A549 treated with CORT108297 at 1 μM for 4 hours (cell line): ENCODE results near the gene LCK. TPM values are rescaled to one million over a fixed set of nuclear protein-coding genes. Genes with fewer than 3 reads are reported as not detected.

Experiments used
- total RNA-seq: library from RNA; stranded (reverse); fragments of 200-300 nt; extraction: Qiagen RNA extraction; gene quantifications from 5 replicates; pipeline ENCODE4 v1.2.3, GENCODE V29; 2022

Gene LCK
- total RNA-seq = 0.16 TPM in 1 of 5 replicates, not detected in the others

GRCh38 chr1:32250893-32251716 lies at the start of gene LCK:
Gene LCK, plus strand, starts transcription at chr1:32251265. Its CDS starts 23,065 bp downstream, at chr1:32274330.

GRCh38 chr1:32205401-32206370 lies 45.4 kb upstream of the LCK start, which contains the start of gene IQCC:
Gene IQCC, plus strand, starts transcription at chr1:32205671. Its CDS starts 11 bp downstream, at chr1:32205682.

GRCh38 chr1:32208891-32209328 lies 42.2 kb upstream of the LCK start, which contains the start of gene DCDC2B:
Gene DCDC2B, plus strand, starts transcription at chr1:32209089. Its CDS starts 5 bp downstream, at chr1:32209094.

GRCh38 chr1:32221980-32222755 lies 28.9 kb upstream of the LCK start, which contains the start of the genes EIF3I and TMEM234:
Gene EIF3I, plus strand, starts transcription at chr1:32222407. Its CDS starts 35 bp downstream, at chr1:32222442.
Gene TMEM234, minus strand, starts transcription at chr1:32222353. Its CDS starts 31 bp downstream, at chr1:32222322.

GRCh38 chr1:32246888-32247273 lies 4.2 kb upstream of the LCK start, which contains the start of gene FAM167B:
Gene FAM167B, plus strand, starts transcription at chr1:32247222. Its CDS starts 200 bp downstream, at chr1:32247422.

GRCh38 chr1:32291708-32292538 lies 40.9 kb downstream of the LCK start, which contains the start of gene HDAC1:
Gene HDAC1, plus strand, starts transcription at chr1:32292083. Its CDS starts 87 bp downstream, at chr1:32292170.

Other genes with a start within 250 kb of the LCK start
- gene KHDRBS1, start 237.4 kb upstream of the LCK start, total RNA-seq = 122 to 139 TPM (median 130 TPM) in 5 replicates
- 8.7 to 14.1 TPM (median 12.9 TPM) in 5 replicates for gene TMEM39B, start 178.3 kb upstream of the LCK start, total RNA-seq
- gene KPNA6, start 143.2 kb upstream of the LCK start, total RNA-seq = 14.3 to 18.2 TPM (median 15.1 TPM) in 5 replicates
- gene TXLNA, start 71.6 kb upstream of the LCK start, total RNA-seq = 26.8 to 31.9 TPM (median 28.5 TPM) in 5 replicates
- gene CCDC28B, start 50.7 kb upstream of the LCK start, total RNA-seq = 1.8 to 2.6 TPM (median 2.4 TPM) in 5 replicates
- gene IQCC, start 45.6 kb upstream of the LCK start, total RNA-seq = 1.4 to 2.4 TPM (median 1.9 TPM) in 5 replicates
- not detected in 5 replicates for gene DCDC2B, start 42.2 kb upstream of the LCK start, total RNA-seq
- 7.7 to 10.5 TPM (median 9.7 TPM) in 5 replicates for gene TMEM234, start 28.9 kb upstream of the LCK start, total RNA-seq
- gene EIF3I, start 28.9 kb upstream of the LCK start, total RNA-seq = 269 to 284 TPM (median 278 TPM) in 5 replicates
- gene FAM167B, start 4.0 kb upstream of the LCK start, total RNA-seq = 0.44 to 0.87 TPM (median 0.66 TPM) in 5 replicates
- 53.0 to 60.3 TPM (median 56.2 TPM) in 5 replicates for gene HDAC1, start 40.8 kb downstream of the LCK start, total RNA-seq
- 57.0 to 77.4 TPM (median 72.1 TPM) in 5 replicates for gene MARCKSL1, start 85.0 kb downstream of the LCK start, total RNA-seq
- 2.3 to 4.4 TPM (median 3.8 TPM) in 5 replicates for gene FAM229A, start 111.2 kb downstream of the LCK start, total RNA-seq
- gene TSSK3, start 111.3 kb downstream of the LCK start, total RNA-seq = 0.07 to 0.11 TPM in 2 of 5 replicates, not detected in the others
- 19.1 to 22.7 TPM (median 22.3 TPM) in 5 replicates for gene BSDC1, start 143.2 kb downstream of the LCK start, total RNA-seq
- under 0.01 TPM in 1 of 5 replicates, not detected in the others for gene ZBTB8B, start 213.8 kb downstream of the LCK start, total RNA-seq